GM06990 (cell line): Measurements from ENCODE around the gene PHF21B.

Experiments
- DNase-seq: peaks from one replicate; pipeline ENCODE4 v3.0.0-alpha.2; 2011; ENCODE audit not compliant: insufficient read length; ENCODE audit errors: extremely low read depth
- H3K27me3 ChIP-seq: replicated peaks from 2 replicates; pipeline ENCODE4 v1.6.0; 2011; ENCODE audit warnings: low read length; ENCODE audit not compliant: control insufficient read depth, insufficient read depth
- H3K36me3 ChIP-seq: 2 replicates; pipeline ENCODE4 v1.5.1; 2011; ENCODE audit warnings: low read length; ENCODE audit not compliant: control insufficient read depth, insufficient read depth
- H3K4me3 ChIP-seq: replicated peaks from 2 replicates; pipeline ENCODE4 v1.5.1; 2011; ENCODE audit warnings: low read depth, mild to moderate bottlenecking, control low read depth, low read length
- TF ChIP-seq, protein P1 (sequence below): IDR thresholded peaks from 2 replicates; pipeline ENCODE4 v1.5.1; 2011; ENCODE audit warnings: low read length, control low read depth, mild to moderate bottlenecking, inconsistent platforms; ENCODE audit not compliant: insufficient read depth, poor library complexity, severe bottlenecking

The PHF21B gene

DNA sequence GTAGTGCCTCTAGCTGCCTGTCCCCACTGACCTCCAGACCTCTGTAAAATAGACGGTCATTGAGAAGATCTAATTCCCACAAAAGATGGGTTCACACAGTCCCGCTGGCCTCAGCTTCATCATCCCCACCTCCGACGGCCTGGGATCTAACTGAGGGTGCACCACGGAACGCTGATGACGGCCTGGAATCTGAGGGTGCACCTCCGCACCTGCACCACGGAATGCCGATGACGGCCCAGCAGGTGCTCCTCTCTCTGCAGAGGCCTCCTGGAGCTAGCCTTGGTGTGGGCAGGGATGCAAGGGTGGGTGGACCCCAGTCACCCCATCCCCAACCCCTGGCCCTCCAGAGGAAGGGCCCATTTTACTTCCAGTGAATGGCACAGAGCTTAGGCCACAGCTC lies 77.3 kb downstream of the PHF21B start:
- Histone ChIP-seq H3K27me3 (no peaks in the 10 kb centered on the region; the same call in 1 of the 2 replicates), H3K36me3 (no peaks in the 10 kb centered on the region), H3K4me3 (no peak overlapping the region)
- DNase-seq: no peak
- TF ChIP-seq, protein P1, sequence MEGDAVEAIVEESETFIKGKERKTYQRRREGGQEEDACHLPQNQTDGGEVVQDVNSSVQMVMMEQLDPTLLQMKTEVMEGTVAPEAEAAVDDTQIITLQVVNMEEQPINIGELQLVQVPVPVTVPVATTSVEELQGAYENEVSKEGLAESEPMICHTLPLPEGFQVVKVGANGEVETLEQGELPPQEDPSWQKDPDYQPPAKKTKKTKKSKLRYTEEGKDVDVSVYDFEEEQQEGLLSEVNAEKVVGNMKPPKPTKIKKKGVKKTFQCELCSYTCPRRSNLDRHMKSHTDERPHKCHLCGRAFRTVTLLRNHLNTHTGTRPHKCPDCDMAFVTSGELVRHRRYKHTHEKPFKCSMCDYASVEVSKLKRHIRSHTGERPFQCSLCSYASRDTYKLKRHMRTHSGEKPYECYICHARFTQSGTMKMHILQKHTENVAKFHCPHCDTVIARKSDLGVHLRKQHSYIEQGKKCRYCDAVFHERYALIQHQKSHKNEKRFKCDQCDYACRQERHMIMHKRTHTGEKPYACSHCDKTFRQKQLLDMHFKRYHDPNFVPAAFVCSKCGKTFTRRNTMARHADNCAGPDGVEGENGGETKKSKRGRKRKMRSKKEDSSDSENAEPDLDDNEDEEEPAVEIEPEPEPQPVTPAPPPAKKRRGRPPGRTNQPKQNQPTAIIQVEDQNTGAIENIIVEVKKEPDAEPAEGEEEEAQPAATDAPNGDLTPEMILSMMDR: no peak

DNA sequence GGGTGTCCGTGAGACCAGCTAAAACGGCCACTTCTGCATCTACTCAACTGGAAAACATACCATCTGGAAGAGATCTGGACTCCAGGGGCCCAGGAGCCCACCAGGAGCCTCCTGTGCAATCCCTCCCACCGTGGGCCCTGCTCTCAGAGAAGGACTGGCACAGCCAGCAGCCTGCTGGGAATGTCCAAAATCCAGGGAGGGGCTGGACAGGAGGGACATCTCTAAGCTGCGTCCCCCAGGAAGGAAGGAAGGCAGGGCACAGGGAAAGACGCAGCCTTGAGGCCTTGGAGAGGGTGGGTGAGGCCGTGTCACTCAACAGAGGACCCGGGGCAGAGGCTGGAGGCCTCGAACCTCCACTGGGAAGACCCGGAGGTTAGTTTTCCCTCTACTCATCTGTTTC lies 78.0 kb downstream of the PHF21B start:
- no peak for DNase-seq
- no peaks in the 10 kb centered on the region for H3K36me3 ChIP-seq

GRCh38 chr22:44931077-44931540 lies 78.7 kb downstream of the PHF21B start:
- Histone ChIP-seq H3K36me3 (no peaks in the 10 kb centered on the region), H3K27me3 (no peaks in the 10 kb centered on the region; the same call in 1 of the 2 replicates), H3K4me3 (no peak overlapping the region)
- TF ChIP-seq, protein P1: no peak
- no peak for DNase-seq

More for the DNA sequence above, 78.0 kb downstream of the PHF21B start:
- Histone ChIP-seq H3K27me3 (no peaks in the 10 kb centered on the region; the same call in 1 of the 2 replicates), H3K4me3 (no peak overlapping the region)
- TF ChIP-seq, protein P1: no peak

DNA sequence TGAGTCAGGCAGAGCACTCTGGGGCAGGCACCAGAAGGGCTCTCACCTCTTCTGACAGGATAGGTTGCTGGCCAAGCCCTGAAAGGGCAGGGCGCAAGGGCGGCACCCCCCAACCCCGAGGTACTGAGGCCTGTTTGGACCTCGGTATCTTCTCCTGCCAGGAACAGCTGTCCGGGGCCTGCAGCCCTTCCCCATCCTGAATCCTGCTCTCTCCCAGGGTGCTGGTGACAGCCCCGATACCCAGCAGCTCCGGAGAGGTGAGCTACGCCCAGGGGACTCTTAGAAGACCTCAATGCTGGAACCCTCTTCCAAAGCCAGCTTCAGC lies 79.1 kb downstream of the PHF21B start:
- Histone ChIP-seq H3K36me3 (no peaks in the 10 kb centered on the region), H3K27me3 (no peaks in the 10 kb centered on the region; the same call in 1 of the 2 replicates), H3K4me3 (no peak overlapping the region)
- TF ChIP-seq, protein P1: no peak
- DNase-seq: no peak

DNA sequence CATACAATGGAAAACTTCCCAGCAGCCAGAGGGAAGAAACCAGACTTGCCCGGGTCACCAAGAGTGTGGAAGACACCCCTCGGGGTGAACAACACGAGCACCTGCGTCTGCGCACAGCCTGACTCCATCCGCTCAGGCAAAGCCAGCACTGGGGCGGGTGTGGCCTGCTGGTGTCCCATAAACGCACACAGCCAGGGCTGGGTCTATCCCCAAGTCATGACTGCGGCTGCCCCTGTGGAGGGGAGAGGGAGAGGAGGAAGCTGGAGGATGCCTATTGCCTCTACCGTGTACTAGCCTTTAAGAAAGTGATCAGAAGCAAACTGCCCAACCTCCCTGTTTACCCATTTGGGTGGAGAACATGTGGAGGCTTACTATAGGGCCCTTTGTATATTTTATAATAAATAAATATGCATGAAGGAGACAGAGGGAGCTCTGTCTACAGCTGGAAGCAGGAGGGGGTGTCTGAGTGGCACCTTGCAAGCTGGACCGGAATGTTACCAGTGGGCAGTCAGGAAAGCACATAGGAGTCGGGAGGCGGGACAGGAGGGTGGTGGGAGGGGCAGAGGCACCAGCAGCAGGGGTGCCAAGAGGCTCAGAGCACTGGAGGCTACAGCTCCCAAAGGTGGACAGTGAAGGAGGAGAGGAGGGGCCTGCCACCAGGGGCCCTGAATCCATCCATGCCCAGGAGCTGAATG lies 79.6 kb downstream of the PHF21B start:
- Histone ChIP-seq H3K4me3 (no peak overlapping the region), H3K27me3 (no peaks in the 10 kb centered on the region; the same call in 1 of the 2 replicates), H3K36me3 (no peaks in the 10 kb centered on the region)
- TF ChIP-seq, protein P1: no peak
- no peak for DNase-seq
